Glutamatergic neuron (in vitro differentiated cells): ENCODE measurements around the gene MYO6. TPM values are rescaled to one million over a fixed set of nuclear protein-coding genes. Genes with fewer than 3 reads are reported as not detected.

Experiments used
- DNase-seq: peaks from one replicate; pipeline ENCODE4 v3.0.0; 2022
- H3K27ac Mint-ChIP-seq: one replicate; pipeline ENCODE4 v1.8.0; 2020; ENCODE audit warnings: mild to moderate bottlenecking, mixed read lengths, inconsistent platforms; ENCODE audit not compliant: unreplicated experiment
- H3K27me3 Mint-ChIP-seq: one replicate; pipeline ENCODE4 v1.8.0; 2020; ENCODE audit warnings: mild to moderate bottlenecking, moderate library complexity, mixed read lengths, inconsistent platforms; ENCODE audit not compliant: unreplicated experiment
- H3K36me3 Mint-ChIP-seq: one replicate; pipeline ENCODE4 v1.8.0; 2020; ENCODE audit warnings: mild to moderate bottlenecking, mixed read lengths, inconsistent platforms; ENCODE audit not compliant: unreplicated experiment
- H3K4me1 Mint-ChIP-seq: one replicate; pipeline ENCODE4 v1.8.0; 2020; ENCODE audit warnings: mild to moderate bottlenecking, low read depth, mixed read lengths, inconsistent platforms; ENCODE audit not compliant: unreplicated experiment
- H3K4me3 Mint-ChIP-seq: one replicate; pipeline ENCODE4 v1.8.0; 2020; ENCODE audit warnings: mild to moderate bottlenecking, mixed read lengths, inconsistent platforms; ENCODE audit not compliant: unreplicated experiment
- H3K9me3 Mint-ChIP-seq: one replicate; pipeline ENCODE4 v1.8.0; 2020; ENCODE audit warnings: mild to moderate bottlenecking, moderate library complexity, mixed read lengths, inconsistent platforms; ENCODE audit not compliant: unreplicated experiment
- CTCF ChIP-seq: fragments of 200-600 bp; sonication (generic); IDR thresholded peaks from one replicate; pipeline ENCODE4 v1.5.0; 2021; ENCODE audit not compliant: partially characterized antibody, unreplicated experiment
- total RNA-seq: library from RNA; stranded (reverse); fragmentation: NEBNext Ultra II Directional; extraction: Animal tissue kit (Norgen Biotek cat#: 25700); gene quantifications from one replicate; pipeline ENCODE4 v1.2.1, GENCODE V29; 2021; ENCODE audit not compliant: unreplicated experiment

Gene MYO6
- total RNA-seq, 1 donor from 2014 or later: 72.2 TPM

DNA sequence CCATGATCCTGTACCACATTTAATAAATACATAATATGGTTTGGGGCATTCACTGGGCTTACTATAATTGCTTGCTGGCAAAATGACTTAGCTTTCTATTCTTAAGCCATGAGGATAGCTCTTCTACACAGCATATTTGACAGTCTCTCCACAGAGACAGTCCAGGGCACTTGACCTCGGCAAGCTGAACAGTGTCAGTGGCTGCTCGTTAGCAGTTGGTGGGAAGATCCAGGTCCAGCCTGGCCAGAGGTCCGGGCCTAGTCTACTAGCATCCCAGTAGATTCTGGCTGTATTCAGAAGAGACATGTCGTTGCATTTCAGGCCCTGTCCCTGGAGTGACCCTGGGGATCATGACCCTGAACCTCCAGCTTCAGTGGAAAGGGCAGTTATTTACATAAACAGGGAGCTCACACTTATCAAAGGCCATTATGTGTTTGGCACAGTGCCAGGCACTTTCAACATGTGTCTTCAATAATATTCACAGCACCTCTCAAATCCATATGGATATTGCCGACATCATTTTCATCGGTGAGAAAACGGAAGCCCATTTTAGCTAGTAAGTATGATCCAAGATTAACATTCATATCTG lies 184.4 kb downstream of the MYO6 start:
- no peak for DNase-seq
- no peak overlapping the region for H3K4me3 Mint-ChIP-seq
- TF ChIP-seq CTCF: no peak
- H3K36me3 Mint-ChIP-seq: no peaks in the 10 kb centered on the region
- H3K27ac Mint-ChIP-seq: peak overlapping the region; percentile 39
- peaks cover 6% of the 10 kb centered on the region for H3K9me3 Mint-ChIP-seq
- peaks cover 18% of the 10 kb centered on the region for H3K4me1 Mint-ChIP-seq
- peaks cover 3% of the 10 kb centered on the region for H3K27me3 Mint-ChIP-seq

GRCh38 chr6:75934643-75935472 lies 185.8 kb downstream of the MYO6 start:
- Mint-ChIP-seq H3K27me3 (peaks cover 3% of the 10 kb centered on the region), H3K36me3 (no peaks in the 10 kb centered on the region), H3K9me3 (peaks cover 8% of the 10 kb centered on the region), H3K4me3 (peak overlapping the region; percentile 75), H3K27ac (peak overlapping the region; percentile 57), H3K4me1 (peaks cover 20% of the 10 kb centered on the region)
- DNase-seq: peak; percentile 52
- peak; percentile 81 for TF ChIP-seq CTCF

GRCh38 chr6:75935473-75935793 lies 186.4 kb downstream of the MYO6 start:
- H3K27ac Mint-ChIP-seq: peak overlapping the region; percentile 41
- DNase-seq: no peak
- H3K4me3 Mint-ChIP-seq: peak overlapping the region; percentile 75
- no peaks in the 10 kb centered on the region for H3K36me3 Mint-ChIP-seq
- TF ChIP-seq CTCF: no peak
- peaks cover 22% of the 10 kb centered on the region for H3K4me1 Mint-ChIP-seq
- H3K27me3 Mint-ChIP-seq: peaks cover 3% of the 10 kb centered on the region
- peaks cover 10% of the 10 kb centered on the region for H3K9me3 Mint-ChIP-seq

- no peak overlapping the region for H3K27ac Mint-ChIP-seq
- no peak for DNase-seq
- H3K4me1 Mint-ChIP-seq: peaks cover 25% of the 10 kb centered on the region
- no peak for TF ChIP-seq CTCF
- no peak overlapping the region for H3K4me3 Mint-ChIP-seq
- H3K9me3 Mint-ChIP-seq: peaks cover 10% of the 10 kb centered on the region
- H3K27me3 Mint-ChIP-seq: peaks cover 4% of the 10 kb centered on the region
- no peaks in the 10 kb centered on the region for H3K36me3 Mint-ChIP-seq
Observed at GRCh38 chr6:75936682-75937081, 187.6 kb downstream of the MYO6 start.

GRCh38 chr6:75937846-75938245 lies 188.8 kb downstream of the MYO6 start:
- Mint-ChIP-seq H3K36me3 (no peaks in the 10 kb centered on the region), H3K27me3 (peaks cover 5% of the 10 kb centered on the region), H3K4me3 (no peak overlapping the region), H3K27ac (no peak overlapping the region), H3K9me3 (peaks cover 8% of the 10 kb centered on the region), H3K4me1 (peaks cover 28% of the 10 kb centered on the region)
- no peak for DNase-seq
- no peak for TF ChIP-seq CTCF
